ENCODE data around the gene GATD1.

Gene GATD1

GRCh38 chr11:795634-796564, 18.6 kb upstream of the GATD1 start:
- peak; percentile 68 for DNase-seq

- no peak for DNase-seq
Observed at GRCh38 chr11:794766-795633, 17.7 kb upstream of the GATD1 start.

- DNase-seq: no peak
Observed at GRCh38 chr11:794013-794765, 16.9 kb upstream of the GATD1 start.

GRCh38 chr11:793556-793955, 16.3 kb upstream of the GATD1 start:
- no peak for DNase-seq

GRCh38 chr11:792873-793272, 15.6 kb upstream of the GATD1 start:
- DNase-seq: no peak

- no peak for DNase-seq
Observed at GRCh38 chr11:792535-792821, 15.2 kb upstream of the GATD1 start.

- DNase-seq: no peak
Observed at GRCh38 chr11:791658-792534, 14.6 kb upstream of the GATD1 start.

GRCh38 chr11:790721-791564, 13.7 kb upstream of the GATD1 start:
- DNase-seq: no peak

- no peak for DNase-seq
Observed at GRCh38 chr11:789943-790342, 12.7 kb upstream of the GATD1 start, which contains the start of gene CEND1. Gene CEND1 (minus strand): TSS chr11:790090. CDS start chr11:788576, 1,514 bp downstream.

GRCh38 chr11:788953-789940, 12.0 kb upstream of the GATD1 start:
- no peak for DNase-seq

- no peak for DNase-seq
Observed at GRCh38 chr11:788009-788640, 10.8 kb upstream of the GATD1 start.

GRCh38 chr11:787084-787675, 9.9 kb upstream of the GATD1 start:
- DNase-seq: no peak

- DNase-seq: no peak
Observed at GRCh38 chr11:786235-787083, 9.2 kb upstream of the GATD1 start.

- DNase-seq: no peak
Observed at GRCh38 chr11:783581-784015, 6.3 kb upstream of the GATD1 start.

- DNase-seq: no peak
Observed at GRCh38 chr11:782264-783174, 5.2 kb upstream of the GATD1 start.

- DNase-seq: no peak
Observed at GRCh38 chr11:779955-780532, 2.8 kb upstream of the GATD1 start.
